ENCODE data around the gene LEKR1.

- TF ChIP-seq, protein P1, sequence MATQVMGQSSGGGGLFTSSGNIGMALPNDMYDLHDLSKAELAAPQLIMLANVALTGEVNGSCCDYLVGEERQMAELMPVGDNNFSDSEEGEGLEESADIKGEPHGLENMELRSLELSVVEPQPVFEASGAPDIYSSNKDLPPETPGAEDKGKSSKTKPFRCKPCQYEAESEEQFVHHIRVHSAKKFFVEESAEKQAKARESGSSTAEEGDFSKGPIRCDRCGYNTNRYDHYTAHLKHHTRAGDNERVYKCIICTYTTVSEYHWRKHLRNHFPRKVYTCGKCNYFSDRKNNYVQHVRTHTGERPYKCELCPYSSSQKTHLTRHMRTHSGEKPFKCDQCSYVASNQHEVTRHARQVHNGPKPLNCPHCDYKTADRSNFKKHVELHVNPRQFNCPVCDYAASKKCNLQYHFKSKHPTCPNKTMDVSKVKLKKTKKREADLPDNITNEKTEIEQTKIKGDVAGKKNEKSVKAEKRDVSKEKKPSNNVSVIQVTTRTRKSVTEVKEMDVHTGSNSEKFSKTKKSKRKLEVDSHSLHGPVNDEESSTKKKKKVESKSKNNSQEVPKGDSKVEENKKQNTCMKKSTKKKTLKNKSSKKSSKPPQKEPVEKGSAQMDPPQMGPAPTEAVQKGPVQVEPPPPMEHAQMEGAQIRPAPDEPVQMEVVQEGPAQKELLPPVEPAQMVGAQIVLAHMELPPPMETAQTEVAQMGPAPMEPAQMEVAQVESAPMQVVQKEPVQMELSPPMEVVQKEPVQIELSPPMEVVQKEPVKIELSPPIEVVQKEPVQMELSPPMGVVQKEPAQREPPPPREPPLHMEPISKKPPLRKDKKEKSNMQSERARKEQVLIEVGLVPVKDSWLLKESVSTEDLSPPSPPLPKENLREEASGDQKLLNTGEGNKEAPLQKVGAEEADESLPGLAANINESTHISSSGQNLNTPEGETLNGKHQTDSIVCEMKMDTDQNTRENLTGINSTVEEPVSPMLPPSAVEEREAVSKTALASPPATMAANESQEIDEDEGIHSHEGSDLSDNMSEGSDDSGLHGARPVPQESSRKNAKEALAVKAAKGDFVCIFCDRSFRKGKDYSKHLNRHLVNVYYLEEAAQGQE (tag by site-specific recombination; IDR thresholded peaks at IDR 0.05): no peak
- TF ChIP-seq, protein P2, sequence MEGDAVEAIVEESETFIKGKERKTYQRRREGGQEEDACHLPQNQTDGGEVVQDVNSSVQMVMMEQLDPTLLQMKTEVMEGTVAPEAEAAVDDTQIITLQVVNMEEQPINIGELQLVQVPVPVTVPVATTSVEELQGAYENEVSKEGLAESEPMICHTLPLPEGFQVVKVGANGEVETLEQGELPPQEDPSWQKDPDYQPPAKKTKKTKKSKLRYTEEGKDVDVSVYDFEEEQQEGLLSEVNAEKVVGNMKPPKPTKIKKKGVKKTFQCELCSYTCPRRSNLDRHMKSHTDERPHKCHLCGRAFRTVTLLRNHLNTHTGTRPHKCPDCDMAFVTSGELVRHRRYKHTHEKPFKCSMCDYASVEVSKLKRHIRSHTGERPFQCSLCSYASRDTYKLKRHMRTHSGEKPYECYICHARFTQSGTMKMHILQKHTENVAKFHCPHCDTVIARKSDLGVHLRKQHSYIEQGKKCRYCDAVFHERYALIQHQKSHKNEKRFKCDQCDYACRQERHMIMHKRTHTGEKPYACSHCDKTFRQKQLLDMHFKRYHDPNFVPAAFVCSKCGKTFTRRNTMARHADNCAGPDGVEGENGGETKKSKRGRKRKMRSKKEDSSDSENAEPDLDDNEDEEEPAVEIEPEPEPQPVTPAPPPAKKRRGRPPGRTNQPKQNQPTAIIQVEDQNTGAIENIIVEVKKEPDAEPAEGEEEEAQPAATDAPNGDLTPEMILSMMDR (tag by site-specific recombination; IDR thresholded peaks at IDR 0.05): no peak
- TF ChIP-seq ZNF658 (tag by site-specific recombination; IDR thresholded peaks at IDR 0.05) (no peak), GLIS1 (tag by site-specific recombination; IDR thresholded peaks at IDR 0.05) (no peak), ZXDB (tag by site-specific recombination; IDR thresholded peaks at IDR 0.05) (no peak), YY1 (tag by site-specific recombination; IDR thresholded peaks at IDR 0.05) (no peak), ZSCAN4 (tag by site-specific recombination; IDR thresholded peaks at IDR 0.05) (no peak)
Measured at GRCh38 chr3:156834435-156834834, 8.3 kb downstream of the LEKR1 start.
